GM21619 (cell line): ENCODE data around the gene HPCAL1.

Source experiments
- ATAC-seq: cut with Tn5 transposase; IDR thresholded peaks from one replicate; pipeline ENCODE4 v1.9.1; 2021; ENCODE audit not compliant: unreplicated experiment

The HPCAL1 gene

GRCh38 chr2:10332402-10333246 is 29.9 kb downstream of the HPCAL1 start:
- no peak for ATAC-seq

GRCh38 chr2:10333247-10333613 is 30.5 kb downstream of the HPCAL1 start:
- ATAC-seq, result no peak

- ATAC-seq, result no peak
Observed at GRCh38 chr2:10333966-10334365, 31.3 kb downstream of the HPCAL1 start.

DNA sequence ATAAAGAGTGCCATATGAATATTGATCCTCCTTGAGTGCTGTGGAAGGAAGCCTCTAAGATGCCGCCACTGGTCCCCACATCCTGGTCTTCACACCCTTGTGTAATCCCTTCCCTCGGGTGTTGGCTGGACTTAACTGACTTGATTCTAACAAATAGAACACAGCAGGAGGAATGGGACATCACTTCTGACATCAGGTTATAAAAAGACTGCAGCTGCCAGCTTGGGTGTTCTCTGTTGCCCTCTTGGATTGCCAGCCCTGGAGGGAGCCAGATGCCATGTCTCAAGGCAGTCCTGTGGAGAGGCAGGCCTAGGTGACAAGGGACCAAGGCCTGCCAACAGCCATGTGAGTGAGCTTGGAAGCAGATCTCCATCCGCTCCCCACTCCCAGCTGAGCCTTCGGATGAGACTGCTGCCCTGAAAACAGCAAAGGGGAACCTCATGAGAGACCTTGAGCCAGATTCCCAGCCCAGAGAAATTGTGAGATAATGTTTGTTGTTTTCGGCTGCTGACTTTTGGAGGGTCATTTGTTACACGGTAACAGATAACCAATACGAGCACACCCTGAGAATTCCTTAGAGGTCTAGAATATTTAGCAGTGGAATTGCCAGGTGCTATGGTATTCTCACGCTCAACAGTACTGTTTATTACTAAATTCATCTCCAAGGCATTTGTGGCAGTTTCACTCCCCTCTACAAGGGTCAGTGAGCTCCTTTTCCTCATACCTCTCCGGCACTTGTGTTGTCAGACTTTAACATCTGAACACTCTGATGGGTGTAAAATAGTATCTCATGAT is 32.5 kb downstream of the HPCAL1 start:
- no peak for ATAC-seq

DNA sequence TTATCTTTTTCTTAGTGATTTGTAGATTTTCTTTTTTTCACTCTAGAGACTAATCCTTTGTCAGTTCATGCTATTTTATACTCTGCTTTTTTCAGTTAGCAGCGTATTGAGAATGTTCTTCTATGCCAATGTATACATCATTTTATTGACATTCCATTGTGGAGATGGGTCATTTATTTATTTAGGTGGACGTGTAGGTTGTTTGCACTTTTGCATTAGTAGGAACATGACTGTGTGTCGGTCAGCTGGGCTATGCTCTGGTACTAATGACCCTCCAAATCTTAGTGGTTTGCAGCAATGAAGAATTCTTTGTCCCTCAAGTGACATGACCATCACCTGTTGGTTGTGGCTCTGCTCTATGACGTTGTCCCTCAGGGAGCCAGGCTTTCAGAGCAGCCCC is 33.6 kb downstream of the HPCAL1 start:
- no peak for ATAC-seq

- ATAC-seq, result no peak
Observed at GRCh38 chr2:10337449-10338269, 35.0 kb downstream of the HPCAL1 start.

- ATAC-seq, result no peak
Observed at GRCh38 chr2:10338270-10339188, 35.8 kb downstream of the HPCAL1 start.

- ATAC-seq, result no peak
Observed at GRCh38 chr2:10339647-10340592, 37.2 kb downstream of the HPCAL1 start.

DNA sequence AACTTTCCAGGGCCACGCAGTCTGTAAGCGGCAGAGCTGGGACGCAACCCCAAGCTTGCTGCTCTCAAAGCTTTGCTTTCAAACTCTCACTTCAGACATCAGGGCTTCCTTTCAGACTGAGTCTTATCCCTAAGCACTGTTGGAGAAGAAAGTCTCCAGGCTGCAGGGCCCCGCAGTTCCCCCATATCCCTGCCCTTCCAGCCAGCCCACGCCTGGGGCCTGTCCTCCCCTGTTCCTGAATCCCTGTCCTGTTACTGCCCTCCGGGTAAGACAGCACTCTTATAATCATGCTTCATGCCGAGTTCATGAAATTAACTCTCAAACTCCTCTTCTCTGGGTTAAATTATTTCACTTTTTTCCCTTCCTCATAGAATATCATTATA is 37.9 kb downstream of the HPCAL1 start:
- ATAC-seq, result no peak

GRCh38 chr2:10341193-10341592 is 38.5 kb downstream of the HPCAL1 start:
- no peak for ATAC-seq

DNA sequence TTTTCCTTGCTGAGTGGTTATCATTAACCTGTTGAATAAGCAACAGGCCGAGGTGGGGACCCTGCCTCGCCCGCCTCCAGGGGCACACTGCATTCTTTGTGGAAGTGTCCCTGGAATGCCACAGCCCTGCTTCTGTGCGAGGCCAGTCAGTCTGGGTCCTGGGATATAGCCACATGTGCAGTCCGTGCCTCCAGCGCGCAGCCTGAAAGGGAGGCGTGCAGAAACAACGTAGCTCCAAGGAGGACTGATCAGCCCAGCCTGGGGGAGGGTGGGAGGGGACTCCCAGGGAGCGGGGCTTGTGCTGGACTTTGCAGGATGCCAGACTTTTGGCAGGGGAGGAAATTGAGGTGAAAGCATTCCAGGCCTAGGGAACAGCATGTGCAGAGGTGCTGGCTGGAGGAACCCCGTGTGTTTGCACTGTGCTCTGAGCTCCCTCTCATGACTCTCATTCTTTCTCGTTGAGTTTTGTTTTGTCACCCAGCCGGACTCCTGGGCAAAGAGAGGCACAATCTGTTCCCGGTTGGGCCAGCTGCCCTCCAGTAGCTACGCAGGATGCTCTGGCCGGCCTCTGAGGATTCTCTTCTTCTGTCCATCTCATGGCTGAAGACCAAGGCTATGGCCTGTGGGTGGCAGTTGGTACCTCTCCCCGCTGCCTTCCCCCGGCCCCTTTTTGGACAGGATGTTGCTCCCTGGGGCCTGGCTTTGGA is 39.7 kb downstream of the HPCAL1 start:
- ATAC-seq, result no peak

GRCh38 chr2:10343191-10343590 is 40.5 kb downstream of the HPCAL1 start:
- no peak for ATAC-seq

- no peak for ATAC-seq
Observed at GRCh38 chr2:10343658-10344057, 41.0 kb downstream of the HPCAL1 start.

DNA sequence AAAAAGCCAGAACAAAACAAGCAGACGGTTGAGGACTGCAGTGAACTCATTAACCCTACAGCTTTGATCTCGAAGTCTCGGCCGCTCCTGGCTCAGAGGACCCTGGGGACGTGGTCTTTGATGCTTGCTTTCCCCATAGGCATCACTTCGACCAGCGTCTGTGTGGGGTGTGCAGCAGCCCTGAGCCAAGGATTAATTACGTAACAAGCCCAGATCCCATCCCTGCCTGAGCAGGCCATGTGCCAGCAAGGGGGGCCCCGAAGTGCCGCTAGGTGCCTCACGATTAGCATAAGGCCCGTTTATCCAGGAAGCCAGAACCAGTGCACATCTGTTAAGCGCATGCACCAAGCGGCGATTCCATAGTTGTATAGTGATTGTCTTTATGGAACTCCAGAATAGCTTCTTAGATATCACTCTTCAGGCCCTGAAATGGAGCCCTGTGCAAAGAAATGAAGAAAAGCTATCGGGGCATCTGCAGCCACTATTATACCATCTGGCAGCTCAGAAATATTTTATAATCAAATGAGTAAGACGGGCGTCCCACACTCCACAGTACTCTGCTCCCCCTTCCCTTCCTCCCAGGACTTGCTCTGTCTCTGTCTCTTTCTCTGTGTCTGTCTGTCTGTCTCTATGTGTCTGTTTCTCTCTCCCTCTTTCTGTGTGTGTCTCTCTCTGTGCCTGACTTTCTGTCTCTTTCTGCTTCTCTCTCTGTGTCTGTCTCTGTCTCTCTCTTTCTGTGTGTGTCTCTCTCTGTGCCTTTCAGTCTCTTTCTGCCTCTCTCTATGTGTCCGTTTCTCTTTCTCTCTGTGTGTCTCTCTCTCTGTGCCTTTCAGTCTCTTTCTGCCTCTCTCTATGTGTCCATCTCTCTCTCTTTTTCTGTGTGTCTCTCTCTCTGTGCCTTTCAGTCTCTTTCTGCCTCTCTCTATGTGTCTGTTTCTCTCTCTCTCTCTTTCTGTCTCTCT is 41.7 kb downstream of the HPCAL1 start:
- no peak for ATAC-seq

DNA sequence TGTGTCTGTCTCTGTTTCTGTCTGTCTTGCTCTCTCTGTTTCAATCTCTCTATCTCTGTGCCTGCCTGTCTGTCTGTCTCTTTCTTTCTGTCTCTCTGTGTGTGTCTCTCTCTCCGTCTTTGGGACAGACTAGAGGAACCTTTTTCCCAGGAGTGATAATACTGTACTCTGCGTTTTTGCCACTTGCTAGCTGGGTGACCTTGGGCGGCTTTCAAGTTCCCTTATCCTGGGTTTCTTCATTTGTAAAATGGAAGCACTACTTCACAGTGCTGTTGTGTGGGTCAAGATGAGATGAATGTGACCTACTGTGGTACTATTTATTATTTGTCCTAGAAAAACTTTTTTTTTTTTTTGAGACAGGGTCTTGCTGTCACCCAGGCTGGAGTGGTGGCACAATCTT is 42.4 kb downstream of the HPCAL1 start:
- no peak for ATAC-seq

DNA sequence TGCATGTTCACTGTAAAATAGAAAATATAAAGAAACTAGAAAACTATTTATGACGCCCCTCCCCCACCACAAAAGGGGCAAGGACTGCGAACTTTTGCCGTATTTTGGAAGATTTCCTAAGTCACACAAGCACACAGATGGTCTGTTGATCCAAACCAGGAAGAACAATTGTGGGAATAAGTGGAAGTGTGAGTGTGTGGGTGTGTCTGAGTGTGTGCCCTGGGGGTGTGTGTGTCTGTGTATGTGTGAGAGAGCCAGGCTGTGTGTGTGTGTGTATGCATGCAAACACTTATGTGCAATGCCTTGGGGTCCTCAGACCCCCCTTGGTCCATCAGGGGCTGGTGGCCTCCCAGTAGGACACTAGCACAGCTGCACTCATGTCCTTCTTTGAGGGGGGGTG is 43.1 kb downstream of the HPCAL1 start:
- no peak for ATAC-seq

- ATAC-seq, result no peak
Observed at GRCh38 chr2:10346929-10347561, 44.3 kb downstream of the HPCAL1 start.
